ENCODE measurements around the gene GALNT1. TPM values are rescaled to one million over a fixed set of nuclear protein-coding genes. Genes with fewer than 3 reads are reported as not detected.

The GALNT1 gene
- total RNA-seq, 1 experiment from 2014 or later, result 63.0 TPM

DNA sequence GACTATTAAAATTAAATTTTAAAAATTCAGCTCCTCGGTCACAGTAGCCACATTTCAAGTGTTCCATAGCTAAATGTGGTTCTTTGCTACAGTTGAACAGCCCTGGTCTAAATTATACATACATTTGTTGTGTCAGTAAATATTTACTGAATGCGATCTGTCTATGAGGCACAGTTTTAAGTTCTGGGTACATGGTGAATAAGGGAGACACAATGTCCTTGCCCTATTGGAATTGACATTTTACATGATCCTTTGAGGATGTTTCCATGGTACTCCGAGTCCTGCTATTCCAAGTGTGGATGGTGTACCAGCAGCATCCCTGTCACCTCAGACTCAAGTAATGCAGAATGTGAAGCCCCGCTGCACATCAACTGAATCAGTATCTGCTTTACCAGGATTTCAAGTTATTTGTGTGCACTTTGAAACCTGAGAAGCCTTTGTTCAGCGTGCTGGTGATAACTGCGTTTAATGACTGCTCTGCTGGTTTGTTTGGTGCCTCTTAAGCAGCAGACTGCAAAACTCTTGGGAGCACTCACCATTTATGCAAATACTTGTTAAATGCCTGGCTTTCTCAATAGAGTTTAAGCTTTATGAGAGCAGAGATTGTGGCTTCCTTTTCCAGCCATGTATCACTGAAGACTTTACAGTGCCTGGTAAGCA lies 1.5 kb downstream of the GALNT1 start:
- peak; percentile 43 for DNase-seq (ENCODE audit: low read depth)

DNA sequence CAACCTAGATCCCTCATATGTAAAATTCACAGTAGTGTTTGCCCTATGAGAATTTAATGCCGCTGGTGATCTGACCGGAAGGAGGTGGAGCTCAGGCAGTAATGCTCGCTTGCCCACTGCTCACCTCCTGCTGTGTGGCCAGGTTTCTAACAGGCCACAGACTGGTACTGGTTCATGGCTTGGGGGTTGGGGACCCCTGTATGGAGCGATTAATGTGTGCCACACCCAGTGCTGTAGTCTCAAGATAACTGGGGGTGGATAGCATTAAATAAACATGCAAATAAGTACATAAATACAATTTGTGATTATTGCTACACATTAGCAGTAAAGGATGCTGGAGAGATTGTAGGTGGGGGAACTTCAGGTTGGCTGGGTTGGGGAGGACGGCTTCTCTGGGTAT lies 3.2 kb downstream of the GALNT1 start:
- no peak for DNase-seq (ENCODE audit: low read depth)

DNA sequence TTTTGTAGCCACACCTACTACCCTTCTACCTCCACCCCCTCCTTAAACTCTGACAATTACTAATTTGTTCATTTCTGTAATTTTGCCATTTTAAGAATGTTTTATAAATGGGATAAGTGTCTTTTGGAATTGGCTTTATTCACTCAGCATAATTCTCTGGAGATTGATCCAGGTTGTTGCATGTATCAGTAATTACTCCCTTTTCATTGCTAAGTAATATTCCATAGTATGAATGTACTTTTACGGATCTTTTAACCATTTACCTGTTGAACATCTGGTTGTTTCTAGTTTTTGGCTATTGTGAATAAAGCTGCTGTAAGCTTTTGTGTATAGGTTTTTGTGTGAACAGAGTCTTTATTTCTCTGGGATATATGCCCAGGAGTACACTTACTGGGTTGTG lies 4.1 kb downstream of the GALNT1 start:
- no peak for DNase-seq (ENCODE audit: low read depth)

DNA sequence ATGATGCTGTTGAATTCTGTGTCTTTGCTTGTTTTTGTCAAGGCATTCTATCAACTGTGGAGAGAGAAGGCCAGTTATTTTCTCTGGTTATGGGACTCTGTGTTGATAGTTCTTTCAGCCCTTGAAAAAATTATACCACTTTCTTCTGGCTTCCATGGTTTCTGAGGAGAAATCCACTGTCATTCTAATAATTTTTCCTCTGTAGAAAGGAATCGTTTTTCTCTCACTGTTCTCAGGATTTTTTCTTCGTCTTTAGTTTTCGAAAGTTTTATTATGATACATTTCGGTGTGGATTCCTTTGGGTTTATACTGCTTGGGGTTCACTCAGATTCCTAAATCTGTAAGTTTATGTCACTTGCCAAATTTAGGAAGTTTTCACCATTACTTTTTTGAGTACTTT lies 6.6 kb downstream of the GALNT1 start:
- no peak for DNase-seq (ENCODE audit: low read depth)

DNA sequence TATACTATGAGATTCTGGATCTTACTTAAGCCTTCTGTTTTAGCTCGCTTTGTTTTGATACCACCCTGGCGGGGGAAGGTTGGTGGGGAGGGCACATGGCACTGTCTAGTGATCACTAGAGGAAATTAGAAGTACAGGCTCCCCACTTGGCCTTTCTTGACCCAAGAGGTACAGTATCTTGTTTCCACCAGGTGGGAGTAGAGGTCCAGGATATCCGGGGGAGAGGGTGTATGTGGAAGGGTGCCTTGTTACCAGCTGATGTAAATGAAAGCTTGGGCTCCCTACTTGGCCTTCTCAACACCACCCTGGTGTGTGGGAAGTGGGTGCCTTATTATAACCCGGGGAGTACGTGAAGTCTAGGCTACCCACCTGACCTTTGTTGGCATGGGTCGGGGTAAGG lies 7.5 kb downstream of the GALNT1 start:
- DNase-seq (ENCODE audit: low read depth), result no peak

DNA sequence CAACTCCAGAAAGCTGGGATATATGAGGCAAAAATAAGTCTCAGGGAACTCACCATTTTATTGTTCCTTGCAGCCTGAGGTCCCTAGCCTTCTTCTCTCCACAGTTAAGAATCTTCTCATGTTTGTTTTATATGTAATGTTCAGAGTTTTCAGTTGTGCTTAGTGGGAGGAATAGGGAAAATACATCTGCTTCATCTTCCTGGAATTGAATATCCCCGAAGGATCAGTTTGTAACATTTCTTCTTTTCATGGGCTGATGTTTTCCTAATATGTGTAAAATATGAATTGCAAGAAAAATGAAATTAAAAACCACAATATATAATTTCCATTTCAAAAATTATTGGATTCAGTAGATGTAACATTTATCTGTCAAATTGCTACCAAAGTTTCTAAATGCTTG lies 8.0 kb downstream of the GALNT1 start:
- DNase-seq (ENCODE audit: low read depth), result no peak

DNA sequence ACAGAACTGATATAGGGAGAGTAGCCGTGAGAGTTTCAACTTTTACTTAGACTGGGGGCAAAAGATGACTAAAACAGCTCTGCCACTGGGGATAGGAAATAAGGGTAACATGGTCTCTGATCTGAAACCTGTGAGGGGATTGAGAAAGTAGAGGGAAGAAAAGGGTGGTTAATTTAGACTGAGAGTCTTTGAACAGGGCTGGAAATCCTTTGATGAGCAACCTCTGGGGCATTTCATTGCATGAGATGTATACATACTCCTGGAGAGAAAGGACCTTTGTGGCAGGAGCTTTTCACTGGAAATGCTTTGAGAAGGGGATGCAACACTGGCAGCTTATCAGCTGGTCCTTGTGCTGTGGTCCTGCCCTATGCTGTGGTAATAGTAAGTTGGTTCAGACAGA lies 9.4 kb downstream of the GALNT1 start:
- no peak for DNase-seq (ENCODE audit: low read depth)

DNA sequence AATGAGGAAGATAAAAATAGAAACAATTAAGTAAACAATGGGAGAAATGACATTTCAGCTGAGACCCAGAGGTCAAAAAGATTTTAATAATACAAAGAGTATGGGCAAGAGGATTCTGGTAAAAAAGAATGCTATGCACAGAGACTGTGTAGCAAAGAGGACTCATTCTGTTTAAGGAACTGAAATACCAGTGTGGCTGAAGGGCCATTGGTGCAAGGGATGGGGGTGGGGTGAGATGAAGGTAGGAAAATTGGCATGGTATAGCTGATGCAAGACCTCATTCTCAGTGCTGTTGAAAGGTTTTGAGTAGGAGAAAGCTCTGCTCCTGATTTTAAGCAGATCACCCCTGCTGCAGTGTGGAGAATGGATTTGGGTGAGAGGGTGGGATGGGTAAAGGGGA lies 10.8 kb downstream of the GALNT1 start:
- DNase-seq (ENCODE audit: low read depth), result no peak

DNA sequence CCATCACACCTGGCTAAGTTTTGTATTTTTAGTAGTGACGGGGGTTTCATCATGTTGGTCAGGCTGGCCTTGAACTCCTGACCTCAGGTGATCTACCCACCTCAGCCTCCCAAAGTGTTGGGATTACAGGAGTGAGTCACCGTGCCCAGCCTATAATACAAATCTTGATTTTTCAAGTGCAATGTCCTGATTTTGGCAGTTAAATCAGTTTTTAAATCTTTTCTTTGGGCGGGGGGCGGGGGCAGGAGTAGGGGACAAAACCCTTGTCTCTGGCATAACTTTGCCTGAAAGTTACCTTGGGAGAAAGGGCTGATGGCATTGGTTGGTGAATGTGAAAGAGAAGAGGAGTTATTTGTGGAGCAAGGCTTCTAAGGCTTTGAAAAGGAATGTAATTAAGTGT lies 12.3 kb downstream of the GALNT1 start:
- DNase-seq (ENCODE audit: low read depth), result no peak

DNA sequence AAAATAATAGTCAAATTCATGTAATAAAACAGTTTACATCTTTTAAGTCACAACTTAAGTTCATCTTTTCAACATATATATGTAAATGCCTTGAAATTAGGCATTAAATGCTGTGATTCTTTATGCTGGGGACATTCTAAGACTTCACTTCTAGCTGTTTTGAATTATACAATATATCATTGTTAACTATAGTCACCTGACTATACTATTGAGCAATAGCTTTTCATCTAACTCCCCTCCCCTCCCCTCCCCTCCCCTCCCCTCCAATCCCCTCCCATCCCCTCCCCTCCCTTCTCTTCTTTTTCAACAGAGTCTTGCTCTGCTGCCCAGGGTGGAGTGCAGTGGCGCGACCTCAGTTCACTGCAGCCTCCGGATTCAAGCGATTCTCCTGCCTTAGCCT lies 16.2 kb downstream of the GALNT1 start:
- DNase-seq (ENCODE audit: low read depth), result no peak

DNA sequence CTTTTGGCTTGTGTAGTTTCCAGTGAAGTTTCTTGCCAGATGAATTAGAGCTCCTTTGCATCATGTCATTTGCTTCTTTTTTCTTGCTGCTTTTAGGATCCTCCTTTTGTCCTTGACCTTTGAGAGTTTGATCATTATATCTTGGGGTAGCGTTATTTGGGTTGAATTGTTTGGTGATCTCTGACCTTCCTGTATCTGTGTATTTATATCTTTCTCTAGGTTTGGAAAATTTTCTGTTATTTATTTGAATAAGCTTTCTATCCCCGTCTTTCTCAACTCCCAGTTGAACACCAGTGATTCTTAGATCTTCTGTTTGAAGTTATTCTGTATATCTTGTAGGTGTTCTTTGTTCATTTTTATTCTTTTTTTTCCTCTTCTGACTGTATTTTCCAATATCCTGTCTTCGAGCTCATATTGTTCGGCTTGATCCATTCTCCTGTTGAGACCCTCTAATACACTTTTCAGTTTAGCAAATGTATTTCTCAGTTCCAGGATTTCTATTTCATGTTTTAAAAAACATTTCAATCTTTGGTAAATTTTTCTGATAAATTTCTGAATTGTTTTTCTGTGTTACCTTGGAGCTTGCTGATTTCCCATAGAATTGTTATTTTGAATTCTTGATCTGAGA lies 20.8 kb downstream of the GALNT1 start:
- no peak for DNase-seq (ENCODE audit: low read depth)

DNA sequence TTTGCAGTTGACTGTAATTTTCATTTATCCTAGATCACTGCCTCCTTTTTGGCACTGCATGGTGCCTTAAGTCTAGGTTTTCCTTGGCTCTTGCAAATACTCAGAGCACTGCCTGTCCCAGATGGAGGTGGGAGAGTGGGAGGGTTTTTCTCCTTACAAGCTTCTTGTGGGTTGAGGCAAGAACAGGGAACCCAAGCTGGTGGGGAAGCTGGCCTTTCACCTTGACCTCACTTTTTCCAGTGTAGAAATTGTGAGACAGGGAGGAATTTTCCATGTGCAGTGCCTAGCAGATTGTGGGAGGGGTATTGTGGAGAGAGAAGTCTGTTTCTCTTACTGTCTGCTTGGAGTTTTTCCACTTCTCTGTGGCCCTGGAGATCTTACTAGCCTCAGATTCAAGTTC lies 21.5 kb downstream of the GALNT1 start:
- DNase-seq (ENCODE audit: low read depth), result no peak

DNA sequence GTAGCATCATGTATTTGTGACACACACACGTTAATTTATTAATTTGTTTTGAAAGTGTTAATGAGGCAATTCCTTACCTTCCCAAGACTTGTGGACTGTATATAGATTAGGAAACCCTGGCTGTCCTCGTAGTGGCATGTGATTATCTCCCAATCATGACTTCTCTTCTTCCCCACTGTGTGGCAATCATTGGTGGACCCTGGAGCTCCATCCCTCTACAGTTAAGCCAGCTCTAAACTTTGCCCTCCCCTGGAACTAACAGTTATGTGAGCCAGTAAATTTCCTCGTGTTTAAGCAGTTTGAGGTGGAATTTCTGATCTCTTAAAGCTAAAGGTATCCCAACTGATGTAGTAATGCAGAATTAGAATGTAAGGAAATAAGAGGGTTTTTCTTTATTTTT lies 22.0 kb downstream of the GALNT1 start:
- DNase-seq (ENCODE audit: low read depth), result no peak

DNA sequence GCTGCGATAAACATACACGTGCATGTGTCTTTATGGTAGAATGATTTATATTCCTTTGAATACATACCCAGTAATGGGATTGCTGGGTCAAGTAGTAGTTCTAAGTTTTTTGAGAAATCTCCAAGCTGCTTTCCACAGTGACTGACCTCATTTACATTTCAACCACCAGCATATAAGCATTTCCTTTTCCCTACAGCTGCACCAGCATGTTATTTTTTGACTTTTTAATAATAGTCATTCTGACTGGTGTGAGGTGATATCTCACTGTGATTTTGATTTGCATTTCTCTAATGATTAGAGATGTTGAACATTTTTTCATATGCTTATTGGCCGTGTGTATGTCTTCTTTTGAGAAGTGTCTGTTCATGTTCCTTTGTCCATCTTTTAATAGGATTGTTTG lies 22.8 kb downstream of the GALNT1 start:
- no peak for DNase-seq (ENCODE audit: low read depth)

DNA sequence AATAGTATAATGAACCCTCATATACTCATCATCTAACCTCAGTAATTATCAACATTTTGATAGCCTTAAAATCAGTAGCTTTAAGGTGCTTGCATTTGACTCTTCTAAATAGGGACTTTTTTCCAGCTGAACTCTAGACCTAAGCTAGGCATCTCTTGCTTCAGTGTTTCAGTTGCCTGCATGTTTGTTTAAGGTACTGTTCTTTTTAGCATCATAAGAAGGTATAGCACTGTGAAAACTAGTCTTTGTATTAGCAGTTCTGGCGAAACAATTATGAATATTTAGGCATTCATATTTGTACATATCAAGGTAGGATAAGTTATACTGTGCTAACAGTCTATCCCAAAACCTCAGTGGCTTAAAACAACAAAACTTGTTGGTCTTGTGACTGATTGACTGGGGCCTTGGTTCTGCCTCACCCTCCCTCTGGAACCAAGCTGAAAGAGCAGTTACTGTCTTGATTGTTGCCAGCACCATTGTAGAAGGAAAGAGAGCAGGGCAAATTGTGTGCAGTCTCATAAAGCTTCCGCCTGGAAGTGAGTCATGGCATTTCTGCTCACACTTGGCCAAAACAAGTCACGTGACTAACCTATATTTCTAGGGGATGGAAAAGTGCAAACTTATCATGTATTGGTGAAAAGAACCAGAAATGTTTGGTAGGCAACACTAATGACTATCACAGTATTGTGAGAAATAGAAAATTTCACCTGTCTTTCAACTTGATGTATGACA lies 24.3 kb downstream of the GALNT1 start:
- no peak for DNase-seq (ENCODE audit: low read depth)

DNA sequence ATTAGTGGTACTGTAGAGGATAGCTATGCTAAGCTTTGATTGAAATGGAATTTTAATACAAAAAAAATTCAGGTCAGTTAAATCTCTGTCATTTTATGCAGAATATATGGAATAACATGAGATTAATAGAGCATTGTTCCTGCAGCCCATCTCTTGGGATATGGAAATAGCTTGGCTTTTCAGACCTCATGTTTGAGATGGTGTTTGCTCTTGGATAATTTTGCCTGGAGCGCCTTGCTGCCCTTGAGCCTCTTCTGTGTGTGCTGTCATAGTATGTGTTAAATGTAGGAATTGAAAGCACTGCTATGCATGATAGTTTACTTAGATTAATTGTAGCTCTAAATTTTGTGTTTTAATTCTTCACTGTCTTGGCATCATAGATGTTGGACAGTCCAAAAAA lies 27.7 kb downstream of the GALNT1 start:
- no peak for DNase-seq (ENCODE audit: low read depth)

DNA sequence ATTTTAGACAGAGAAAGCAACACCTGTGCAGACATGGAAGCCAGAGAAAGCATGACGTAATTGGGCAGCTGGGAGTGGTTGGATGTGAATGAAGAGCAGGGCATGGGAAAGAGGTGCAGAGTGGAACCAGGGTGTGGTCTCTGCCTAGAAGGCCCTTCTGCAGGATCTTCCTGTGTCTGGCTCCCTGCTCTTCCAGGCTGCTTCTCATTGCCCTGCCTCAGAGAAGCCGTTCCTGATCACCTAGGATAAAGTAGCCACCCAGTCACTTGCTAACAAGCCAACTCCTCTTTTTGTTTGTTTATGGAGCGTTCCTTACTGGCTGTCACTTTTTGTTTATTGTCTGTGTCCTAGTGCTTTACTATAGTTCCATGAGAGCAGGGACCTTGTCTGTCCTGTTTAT lies 28.5 kb downstream of the GALNT1 start:
- DNase-seq (ENCODE audit: low read depth), result no peak

DNA sequence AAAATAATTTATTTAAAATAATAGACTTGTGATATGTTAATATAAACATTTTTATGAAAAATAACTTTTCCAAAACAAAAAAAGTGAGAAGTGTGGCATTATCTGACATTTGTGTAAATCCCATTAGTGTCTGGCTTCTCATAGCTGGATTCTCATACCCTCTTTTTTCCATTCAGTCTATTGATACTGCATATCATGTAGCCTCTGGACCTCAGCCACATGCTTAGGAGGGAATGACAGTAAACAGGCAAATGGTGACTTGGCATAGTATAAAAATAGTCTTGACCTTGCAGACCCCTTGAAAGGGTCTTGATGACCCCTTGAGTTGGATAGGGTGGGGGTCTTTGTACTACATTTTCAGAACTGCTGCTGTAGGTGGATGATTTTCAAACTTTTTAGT lies 29.2 kb downstream of the GALNT1 start:
- DNase-seq (ENCODE audit: low read depth), result no peak

DNA sequence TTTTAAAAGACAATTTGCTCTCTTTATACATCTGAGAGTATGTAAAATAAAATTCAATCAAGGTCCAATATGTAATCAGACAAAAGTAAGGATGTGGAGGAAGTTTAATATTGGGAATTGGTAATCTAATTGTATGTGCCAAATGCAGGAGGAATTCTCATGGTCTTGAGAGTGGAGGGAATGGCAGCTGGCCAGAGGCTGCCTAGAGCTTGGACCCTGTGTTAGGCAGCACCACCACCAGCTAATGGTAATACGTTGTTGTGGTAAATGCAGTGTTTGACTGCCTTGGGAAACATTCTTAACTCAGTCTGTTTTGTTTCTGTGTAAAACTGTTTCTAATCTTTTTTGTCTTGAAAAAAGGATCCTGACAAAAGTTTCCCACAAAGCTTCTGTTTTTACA lies 30.0 kb downstream of the GALNT1 start:
- DNase-seq (ENCODE audit: low read depth), result no peak

DNA sequence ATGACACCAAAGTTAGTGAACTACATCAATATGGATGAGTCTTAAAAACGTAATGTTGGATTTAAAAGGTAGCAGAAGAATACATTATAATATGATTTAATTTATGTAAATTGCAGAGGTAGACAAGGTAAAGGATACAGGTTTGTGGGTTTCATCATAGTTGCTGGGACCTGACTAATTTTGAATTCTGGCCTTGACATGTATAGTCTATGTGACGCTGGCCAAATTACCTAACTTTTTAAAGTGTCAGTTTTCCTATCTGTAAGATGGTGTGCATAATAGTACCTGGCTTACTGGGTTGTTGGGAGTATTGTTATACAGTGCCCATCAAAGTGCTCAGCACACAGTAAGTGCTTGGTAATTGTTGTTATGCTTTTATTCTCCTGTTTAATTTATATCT lies 34.5 kb downstream of the GALNT1 start:
- DNase-seq (ENCODE audit: low read depth), result no peak

DNA sequence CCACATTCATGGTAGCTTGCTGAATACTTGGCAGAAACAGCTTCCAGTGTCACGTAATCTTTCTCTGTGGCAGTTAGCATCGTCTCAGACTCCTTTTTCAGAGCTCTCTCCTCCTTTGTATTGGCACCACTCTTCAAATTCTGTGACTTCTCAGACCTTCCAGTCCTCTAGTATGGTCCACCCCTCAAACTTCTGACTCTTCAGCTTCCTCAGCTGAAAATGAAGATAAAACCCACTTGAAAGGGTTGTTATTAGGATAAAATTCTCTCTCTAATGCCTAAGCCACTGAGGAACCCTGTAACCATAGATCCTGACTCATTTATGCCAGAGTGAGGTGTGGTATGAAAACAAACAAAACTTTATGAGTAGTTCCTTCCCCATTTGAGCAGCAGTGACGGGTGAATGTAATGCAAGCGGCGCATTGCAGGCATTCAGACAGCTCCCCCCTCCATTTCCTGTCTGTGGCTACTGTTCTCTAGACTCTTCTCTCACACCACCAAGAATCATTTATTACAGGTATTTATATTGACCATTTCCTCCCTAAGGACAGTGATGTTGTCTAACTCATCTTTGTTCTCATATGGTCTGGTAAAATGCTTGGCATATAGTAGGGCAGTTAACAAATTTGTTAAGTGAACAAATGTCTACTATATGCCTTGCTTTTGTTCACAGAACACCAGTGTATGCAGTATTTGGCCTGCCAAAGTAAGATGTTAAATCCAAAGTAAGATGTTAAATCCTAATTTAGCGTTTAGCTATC lies 35.3 kb downstream of the GALNT1 start:
- peak; percentile 94 for DNase-seq (ENCODE audit: low read depth)

DNA sequence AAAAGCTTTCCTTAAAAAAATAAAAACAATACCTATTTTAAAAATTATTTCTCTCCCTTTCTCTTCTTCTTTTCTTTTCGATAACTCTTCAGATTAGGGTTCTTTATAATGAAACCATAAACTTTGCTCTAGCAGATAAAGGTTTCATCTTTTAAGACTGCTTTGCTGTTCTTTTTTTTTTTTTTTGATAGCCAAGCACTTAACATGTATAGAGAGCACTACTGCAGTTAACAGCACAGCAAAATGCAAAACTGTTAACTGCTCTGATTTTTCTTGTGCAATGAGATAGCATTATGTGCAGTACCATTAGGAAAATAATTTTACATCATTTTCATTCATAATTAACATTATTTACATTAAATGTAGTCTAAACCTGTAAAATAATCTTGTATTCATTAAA lies 36.3 kb downstream of the GALNT1 start:
- DNase-seq (ENCODE audit: low read depth), result no peak

DNA sequence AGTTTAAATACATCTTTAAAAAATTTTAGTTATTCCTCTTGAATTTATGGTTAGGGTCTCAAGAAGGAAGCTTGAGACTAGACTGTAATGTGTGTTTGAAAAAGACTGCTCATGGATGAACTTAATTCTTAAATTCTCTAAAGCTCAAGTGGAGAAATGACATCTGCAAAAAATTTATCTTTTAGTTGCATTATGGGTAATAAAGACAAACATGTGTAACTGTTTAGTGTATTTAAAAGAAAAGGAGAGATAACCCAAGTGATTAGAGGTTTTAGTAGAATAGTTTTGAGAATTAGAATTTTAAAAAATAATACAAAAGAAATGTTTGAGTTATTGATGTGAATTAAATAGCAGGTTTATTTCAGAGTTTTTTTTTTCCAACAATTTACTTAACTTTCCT lies 36.7 kb downstream of the GALNT1 start:
- no peak for DNase-seq (ENCODE audit: low read depth)
